ENCODE data around the gene XAGE1A. TPM values are rescaled to one million over a fixed set of nuclear protein-coding genes. Genes with fewer than 3 reads are reported as not detected.
"Not testable (repeated sequence)": the region's sequence is repeated elsewhere in the genome, so short reads cannot be mapped to it uniquely, and the experiment has no call there.

Gene XAGE1A
- total RNA-seq = not detected
- polyA plus RNA-seq = not detected
- long read RNA-seq, donor 1 = 0 reads
- long read RNA-seq, donor 2 = 0 reads

- H3K4me1 ChIP-seq (ENCODE audit: control insufficient read depth in 1 of 2, insufficient read depth in 2 of 2, low read length in 2 of 2); H3K36me3 ChIP-seq (ENCODE audit: control insufficient read depth in 1 of 2, insufficient read depth in 2 of 2, low read length in 1 of 2); H3K4me3 ChIP-seq (ENCODE audit: low read length in 2 of 2); H3K27ac ChIP-seq (ENCODE audit: low read depth in 1 of 2, low read length in 2 of 2); intact Hi-C loops (cut with DNase I); H3K27me3 ChIP-seq (ENCODE audit: control insufficient read depth in 1 of 2, insufficient read depth in 2 of 2, low read length in 1 of 2); DNase-seq; H3K9me3 ChIP-seq (ENCODE audit: control insufficient read depth, low read length); ATAC-seq (ENCODE audit: low FRiP score): not testable (repeated sequence)
- no CpG with 5 or more reads among the region's 41 CpGs for WGBS, 2 donors
Observed at GRCh38 chrX:52495545-52496418, at the start of gene XAGE1A. Gene XAGE1A (plus strand): TSS chrX:52495808. CDS start chrX:52497362, 1,554 bp downstream.

- H3K4me3 ChIP-seq (ENCODE audit: low read length in 2 of 2); DNase-seq; H3K36me3 ChIP-seq (ENCODE audit: control insufficient read depth in 1 of 2, insufficient read depth in 2 of 2, low read length in 1 of 2); H3K27me3 ChIP-seq (ENCODE audit: control insufficient read depth in 1 of 2, insufficient read depth in 2 of 2, low read length in 1 of 2); H3K9me3 ChIP-seq (ENCODE audit: control insufficient read depth, low read length); intact Hi-C loops (cut with DNase I); H3K4me1 ChIP-seq (ENCODE audit: control insufficient read depth in 1 of 2, insufficient read depth in 2 of 2, low read length in 2 of 2); H3K27ac ChIP-seq (ENCODE audit: low read depth in 1 of 2, low read length in 2 of 2); ATAC-seq (ENCODE audit: low FRiP score): not testable (repeated sequence)
- 67 to 77% methylated on average over 3 of the region's 3 CpGs for WGBS, 2 donors
Observed at GRCh38 chrX:52452031-52452430, 43.6 kb upstream of the XAGE1A start.

GRCh38 chrX:52471301-52471700 is 24.3 kb upstream of the XAGE1A start:
- 26 to 41% methylated on average over 1 of the region's 1 CpG for WGBS, 2 donors
- H3K4me1 ChIP-seq (ENCODE audit: control insufficient read depth in 1 of 2, insufficient read depth in 2 of 2, low read length in 2 of 2); DNase-seq; H3K4me3 ChIP-seq (ENCODE audit: low read length in 2 of 2); H3K27me3 ChIP-seq (ENCODE audit: control insufficient read depth in 1 of 2, insufficient read depth in 2 of 2, low read length in 1 of 2); H3K36me3 ChIP-seq (ENCODE audit: control insufficient read depth in 1 of 2, insufficient read depth in 2 of 2, low read length in 1 of 2); H3K9me3 ChIP-seq (ENCODE audit: control insufficient read depth, low read length); intact Hi-C loops (cut with DNase I); ATAC-seq (ENCODE audit: low FRiP score); H3K27ac ChIP-seq (ENCODE audit: low read depth in 1 of 2, low read length in 2 of 2): not testable (repeated sequence)

GRCh38 chrX:52496419-52496772 is 788 bp downstream of the XAGE1A start:
- H3K27me3 ChIP-seq (ENCODE audit: control insufficient read depth in 1 of 2, insufficient read depth in 2 of 2, low read length in 1 of 2); H3K4me1 ChIP-seq (ENCODE audit: control insufficient read depth in 1 of 2, insufficient read depth in 2 of 2, low read length in 2 of 2); intact Hi-C loops (cut with DNase I); ATAC-seq (ENCODE audit: low FRiP score); DNase-seq; H3K4me3 ChIP-seq (ENCODE audit: low read length in 2 of 2); H3K36me3 ChIP-seq (ENCODE audit: control insufficient read depth in 1 of 2, insufficient read depth in 2 of 2, low read length in 1 of 2); H3K9me3 ChIP-seq (ENCODE audit: control insufficient read depth, low read length); H3K27ac ChIP-seq (ENCODE audit: low read depth in 1 of 2, low read length in 2 of 2): not testable (repeated sequence)
- no CpG with 5 or more reads among the region's 5 CpGs for WGBS, 2 donors

- H3K4me3 ChIP-seq (ENCODE audit: low read length in 2 of 2); H3K27me3 ChIP-seq (ENCODE audit: control insufficient read depth in 1 of 2, insufficient read depth in 2 of 2, low read length in 1 of 2); DNase-seq; intact Hi-C loops (cut with DNase I); H3K4me1 ChIP-seq (ENCODE audit: control insufficient read depth in 1 of 2, insufficient read depth in 2 of 2, low read length in 2 of 2); H3K9me3 ChIP-seq (ENCODE audit: control insufficient read depth, low read length); H3K27ac ChIP-seq (ENCODE audit: low read depth in 1 of 2, low read length in 2 of 2); H3K36me3 ChIP-seq (ENCODE audit: control insufficient read depth in 1 of 2, insufficient read depth in 2 of 2, low read length in 1 of 2); ATAC-seq (ENCODE audit: low FRiP score): not testable (repeated sequence)
- WGBS, 2 donors = no CpG with 5 or more reads among the region's 6 CpGs
Observed at GRCh38 chrX:52501362-52501761, 5.8 kb downstream of the XAGE1A start.

GRCh38 chrX:52504551-52504950 is 8.9 kb downstream of the XAGE1A start:
- no peak overlapping the region for H3K27ac ChIP-seq (ENCODE audit: low read depth in 1 of 2, low read length in 2 of 2)
- H3K4me1 ChIP-seq (ENCODE audit: control insufficient read depth in 1 of 2, insufficient read depth in 2 of 2, low read length in 2 of 2) = no peaks in the 10 kb centered on the region
- H3K9me3 ChIP-seq (ENCODE audit: control insufficient read depth, low read length) = no peaks in the 10 kb centered on the region
- intact Hi-C loops (cut with DNase I) = no loop called here
- no peaks in the 10 kb centered on the region for H3K36me3 ChIP-seq (ENCODE audit: control insufficient read depth in 1 of 2, insufficient read depth in 2 of 2, low read length in 1 of 2)
- no peaks in the 10 kb centered on the region for H3K27me3 ChIP-seq (ENCODE audit: control insufficient read depth in 1 of 2, insufficient read depth in 2 of 2, low read length in 1 of 2)
- DNase-seq = peak in 1 of 2 donors; percentile 15
- WGBS, 2 donors = 85 to 90% methylated on average over 4 of the region's 4 CpGs
- no peak overlapping the region for H3K4me3 ChIP-seq (ENCODE audit: low read length in 2 of 2)
- ATAC-seq (ENCODE audit: low FRiP score) = no peak

- no peak for ATAC-seq (ENCODE audit: low FRiP score)
- no peaks in the 10 kb centered on the region for H3K4me1 ChIP-seq (ENCODE audit: control insufficient read depth in 1 of 2, insufficient read depth in 2 of 2, low read length in 2 of 2)
- no peaks in the 10 kb centered on the region for H3K27me3 ChIP-seq (ENCODE audit: control insufficient read depth in 1 of 2, insufficient read depth in 2 of 2, low read length in 1 of 2)
- no peak for DNase-seq
- no peaks in the 10 kb centered on the region for H3K36me3 ChIP-seq (ENCODE audit: control insufficient read depth in 1 of 2, insufficient read depth in 2 of 2, low read length in 1 of 2)
- WGBS, 2 donors = 63 to 74% methylated on average over 3 of the region's 3 CpGs
- no peaks in the 10 kb centered on the region for H3K9me3 ChIP-seq (ENCODE audit: control insufficient read depth, low read length)
- intact Hi-C loops (cut with DNase I) = no loop called here
- no peak overlapping the region for H3K4me3 ChIP-seq (ENCODE audit: low read length in 2 of 2)
- no peak overlapping the region for H3K27ac ChIP-seq (ENCODE audit: low read depth in 1 of 2, low read length in 2 of 2)
Observed at GRCh38 chrX:52507331-52507730, 11.7 kb downstream of the XAGE1A start.

- no peak for ATAC-seq (ENCODE audit: low FRiP score)
- no peaks in the 10 kb centered on the region for H3K9me3 ChIP-seq (ENCODE audit: control insufficient read depth, low read length)
- no peak for DNase-seq
- no peaks in the 10 kb centered on the region for H3K36me3 ChIP-seq (ENCODE audit: control insufficient read depth in 1 of 2, insufficient read depth in 2 of 2, low read length in 1 of 2)
- 69 to 79% methylated on average over 6 of the region's 6 CpGs for WGBS, 2 donors
- intact Hi-C loops (cut with DNase I) = no loop called here
- no peak overlapping the region for H3K27ac ChIP-seq (ENCODE audit: low read depth in 1 of 2, low read length in 2 of 2)
- H3K4me3 ChIP-seq (ENCODE audit: low read length in 2 of 2) = no peak overlapping the region
- no peaks in the 10 kb centered on the region for H3K27me3 ChIP-seq (ENCODE audit: control insufficient read depth in 1 of 2, insufficient read depth in 2 of 2, low read length in 1 of 2)
- no peaks in the 10 kb centered on the region for H3K4me1 ChIP-seq (ENCODE audit: control insufficient read depth in 1 of 2, insufficient read depth in 2 of 2, low read length in 2 of 2)
Observed at GRCh38 chrX:52509916-52510315, 14.3 kb downstream of the XAGE1A start.

- H3K27ac ChIP-seq (ENCODE audit: low read depth in 1 of 2, low read length in 2 of 2); H3K9me3 ChIP-seq (ENCODE audit: control insufficient read depth, low read length); H3K27me3 ChIP-seq (ENCODE audit: control insufficient read depth in 1 of 2, insufficient read depth in 2 of 2, low read length in 1 of 2); H3K4me1 ChIP-seq (ENCODE audit: control insufficient read depth in 1 of 2, insufficient read depth in 2 of 2, low read length in 2 of 2); H3K36me3 ChIP-seq (ENCODE audit: control insufficient read depth in 1 of 2, insufficient read depth in 2 of 2, low read length in 1 of 2); DNase-seq; H3K4me3 ChIP-seq (ENCODE audit: low read length in 2 of 2); intact Hi-C loops (cut with DNase I): not testable (repeated sequence)
- peak; percentile 27 for ATAC-seq (ENCODE audit: low FRiP score)
- no CpG with 5 or more reads among the region's 6 CpGs for WGBS, 2 donors
Observed at GRCh38 chrX:52511126-52511525, 15.5 kb downstream of the XAGE1A start.
